ENCODE results near the gene SNAI1.

The SNAI1 gene

DNA sequence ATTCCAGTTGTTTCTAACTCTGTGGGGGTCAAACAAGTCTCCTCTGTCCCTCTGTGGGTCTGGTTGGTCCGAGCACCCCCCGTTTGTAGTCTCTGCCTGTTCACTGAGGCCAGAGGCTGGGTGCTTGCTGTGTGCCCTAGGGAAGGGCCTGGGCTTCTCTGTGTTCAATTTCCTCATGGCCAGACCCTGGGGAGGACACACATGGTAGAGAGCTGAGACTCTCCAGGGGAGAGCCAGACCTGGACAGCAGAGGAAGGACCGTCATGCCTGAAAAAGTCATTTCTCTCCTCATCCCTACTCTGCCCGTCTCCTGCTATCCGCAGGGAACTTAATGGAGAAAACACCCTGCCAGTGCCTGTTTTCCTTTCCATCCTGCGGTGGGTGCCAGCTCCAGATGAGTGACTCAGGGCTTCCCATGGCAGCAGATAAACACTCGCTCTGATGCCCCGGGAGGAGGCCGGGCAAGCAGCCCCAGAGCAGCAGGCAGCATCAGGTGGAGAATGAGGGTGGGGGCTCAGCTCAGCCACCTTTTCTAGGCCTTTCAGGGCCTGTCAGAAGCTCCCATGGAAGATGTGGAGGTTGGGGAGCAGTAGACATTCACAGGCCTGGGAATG lies 51.9 kb downstream of the SNAI1 start:
- Histone ChIP-seq H3K27me3 (ENCODE audit: insufficient read depth, low read length, poor library complexity) (peaks cover 5% of the 10 kb centered on the region), H3K9me3 (ENCODE audit: insufficient read depth, low read length, severe bottlenecking) (no peaks in the 10 kb centered on the region), H3K9ac (ENCODE audit: low read depth, low read length) (no peak overlapping the region), H2AFZ (ENCODE audit: low read depth, low read length) (no peak overlapping the region), H3K36me3 (ENCODE audit: insufficient read depth, low read length) (no peaks in the 10 kb centered on the region), H3K4me1 (ENCODE audit: insufficient read depth, low read length) (no peaks in the 10 kb centered on the region), H3K79me2 (ENCODE audit: insufficient read depth, low read length) (no peaks in the 10 kb centered on the region), H3K4me3 (ENCODE audit: low read depth in 1 of 2, low read length in 2 of 2) (no peak overlapping the region), H3K27ac (ENCODE audit: low read length) (no peak overlapping the region), H4K20me1 (ENCODE audit: insufficient read depth, low read length) (peaks cover 13% of the 10 kb centered on the region), H3K4me2 (ENCODE audit: insufficient read depth, low read length) (no peak overlapping the region)
- TF ChIP-seq, protein P1, sequence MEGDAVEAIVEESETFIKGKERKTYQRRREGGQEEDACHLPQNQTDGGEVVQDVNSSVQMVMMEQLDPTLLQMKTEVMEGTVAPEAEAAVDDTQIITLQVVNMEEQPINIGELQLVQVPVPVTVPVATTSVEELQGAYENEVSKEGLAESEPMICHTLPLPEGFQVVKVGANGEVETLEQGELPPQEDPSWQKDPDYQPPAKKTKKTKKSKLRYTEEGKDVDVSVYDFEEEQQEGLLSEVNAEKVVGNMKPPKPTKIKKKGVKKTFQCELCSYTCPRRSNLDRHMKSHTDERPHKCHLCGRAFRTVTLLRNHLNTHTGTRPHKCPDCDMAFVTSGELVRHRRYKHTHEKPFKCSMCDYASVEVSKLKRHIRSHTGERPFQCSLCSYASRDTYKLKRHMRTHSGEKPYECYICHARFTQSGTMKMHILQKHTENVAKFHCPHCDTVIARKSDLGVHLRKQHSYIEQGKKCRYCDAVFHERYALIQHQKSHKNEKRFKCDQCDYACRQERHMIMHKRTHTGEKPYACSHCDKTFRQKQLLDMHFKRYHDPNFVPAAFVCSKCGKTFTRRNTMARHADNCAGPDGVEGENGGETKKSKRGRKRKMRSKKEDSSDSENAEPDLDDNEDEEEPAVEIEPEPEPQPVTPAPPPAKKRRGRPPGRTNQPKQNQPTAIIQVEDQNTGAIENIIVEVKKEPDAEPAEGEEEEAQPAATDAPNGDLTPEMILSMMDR (IDR thresholded peaks at IDR 0.05; ENCODE audit: borderline replicate concordance, extremely low read depth, low read length, poor library complexity, severe bottlenecking): no peak
- TF ChIP-seq EZH2 (IDR thresholded peaks at IDR 0.05; ENCODE audit: borderline replicate concordance, low read depth, low read length, severe bottlenecking): no peak
- no peak for ATAC-seq (ENCODE audit: insufficient read depth, low read depth)
- no peak for DNase-seq

DNA sequence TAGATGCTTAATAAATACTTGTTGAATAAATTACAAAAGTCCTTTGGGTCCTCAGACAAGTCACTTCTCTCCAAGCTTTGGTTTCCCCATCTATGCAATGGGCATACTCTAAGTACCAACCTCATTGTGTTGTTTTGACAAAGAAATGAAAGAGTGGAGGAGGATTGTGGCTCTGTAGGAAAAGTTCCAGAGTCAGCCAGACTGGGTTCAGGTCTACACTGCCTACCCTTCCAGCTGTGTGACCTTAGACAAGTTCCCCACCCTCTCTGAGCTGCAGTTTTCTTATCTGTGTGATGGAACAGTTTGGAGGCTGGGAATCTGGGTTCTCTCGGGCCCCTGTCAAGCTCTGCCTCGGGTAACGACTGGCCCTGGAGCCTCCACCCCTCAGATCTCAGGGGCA lies 53.9 kb downstream of the SNAI1 start:
- TF ChIP-seq, protein P1 (IDR thresholded peaks at IDR 0.05; ENCODE audit: borderline replicate concordance, extremely low read depth, low read length, poor library complexity, severe bottlenecking): no peak
- no peak for TF ChIP-seq EZH2 (IDR thresholded peaks at IDR 0.05; ENCODE audit: borderline replicate concordance, low read depth, low read length, severe bottlenecking)
- peaks cover 10% of the 10 kb centered on the region; the same call in 1 of the 2 replicates for H4K20me1 ChIP-seq (ENCODE audit: insufficient read depth, low read length)
- no peak overlapping the region for H3K9ac ChIP-seq (ENCODE audit: low read depth, low read length)
- no peak overlapping the region for H3K4me3 ChIP-seq (ENCODE audit: low read depth in 1 of 2, low read length in 2 of 2)
- H3K4me1 ChIP-seq (ENCODE audit: insufficient read depth, low read length): no peaks in the 10 kb centered on the region
- no peaks in the 10 kb centered on the region for H3K79me2 ChIP-seq (ENCODE audit: insufficient read depth, low read length)
- H3K36me3 ChIP-seq (ENCODE audit: insufficient read depth, low read length): no peaks in the 10 kb centered on the region
- no peak overlapping the region for H3K4me2 ChIP-seq (ENCODE audit: insufficient read depth, low read length)
- no peak overlapping the region for H2AFZ ChIP-seq (ENCODE audit: low read depth, low read length)
- no peaks in the 10 kb centered on the region for H3K9me3 ChIP-seq (ENCODE audit: insufficient read depth, low read length, severe bottlenecking)
- DNase-seq (no peak), ATAC-seq (ENCODE audit: insufficient read depth, low read depth) (no peak)
- peaks cover 5% of the 10 kb centered on the region for H3K27me3 ChIP-seq (ENCODE audit: insufficient read depth, low read length, poor library complexity)
- no peak overlapping the region for H3K27ac ChIP-seq (ENCODE audit: low read length)

GRCh38 chr20:50037123-50037522 lies 54.3 kb downstream of the SNAI1 start:
- Histone ChIP-seq H3K9me3 (ENCODE audit: insufficient read depth, low read length, severe bottlenecking) (no peaks in the 10 kb centered on the region), H3K4me2 (ENCODE audit: insufficient read depth, low read length) (no peak overlapping the region), H3K9ac (ENCODE audit: low read depth, low read length) (no peak overlapping the region), H3K79me2 (ENCODE audit: insufficient read depth, low read length) (no peaks in the 10 kb centered on the region), H3K4me1 (ENCODE audit: insufficient read depth, low read length) (no peaks in the 10 kb centered on the region), H4K20me1 (ENCODE audit: insufficient read depth, low read length) (peaks cover 10% of the 10 kb centered on the region; the same call in 1 of the 2 replicates), H2AFZ (ENCODE audit: low read depth, low read length) (no peak overlapping the region), H3K4me3 (ENCODE audit: low read depth in 1 of 2, low read length in 2 of 2) (no peak overlapping the region), H3K36me3 (ENCODE audit: insufficient read depth, low read length) (no peaks in the 10 kb centered on the region), H3K27me3 (ENCODE audit: insufficient read depth, low read length, poor library complexity) (peaks cover 5% of the 10 kb centered on the region), H3K27ac (ENCODE audit: low read length) (no peak overlapping the region)
- ATAC-seq (ENCODE audit: insufficient read depth, low read depth): no peak
- TF ChIP-seq, protein P1 (IDR thresholded peaks at IDR 0.05; ENCODE audit: borderline replicate concordance, extremely low read depth, low read length, poor library complexity, severe bottlenecking): no peak
- no peak for TF ChIP-seq EZH2 (IDR thresholded peaks at IDR 0.05; ENCODE audit: borderline replicate concordance, low read depth, low read length, severe bottlenecking)
- no peak for DNase-seq

Data from DND-41 (cell line).